Heart left ventricle (tissue), 13 donors: Measurements from ENCODE around the gene AHSA1.

Experiments
- CTCF ChIP-seq, 12 donors: fragments of 200-600 bp; sonication (generic) in 4 of 12; IDR thresholded peaks; one replicate each; pipeline versions ENCODE4 v1.5.0 to v1.8.0; 2018 to 2022; ENCODE audit warnings: antibody characterized with exemption in 12 of 12, mild to moderate bottlenecking in 5 of 12
- POLR2A ChIP-seq, 2 donors: fragments of 450-650 bp; IDR thresholded peaks; one replicate each; pipeline ENCODE4 v1.6.1; 2017; ENCODE audit warnings: antibody characterized with exemption in 2 of 2, mild to moderate bottlenecking in 2 of 2, moderate library complexity in 2 of 2
- donor health status: ischemic (EF 13 %, LVEDD 7.1; RV severe dilation, severe dysfunction).
- donor health status: DM: no; HTN: yes; CAD: no.
- donor health status: DM: no; HTN: no; CAD: no.
- donor health status: ischemic (EF 25% LVEDD 6.9; RV normal size, moderate dysfunction).
- donor health status: ischemic (EF 25% LVEDD 5.7; RV mildly dilated, moderate dysfunction).
- donor health status: ischemic (EF 35%, LVEDD 5.7; RV mildly dilated, moderate dysfunction).
- donor health status: nonischemic (EF 11% LVEDD 7.7; RV severe dilation, severe dysfunction).
- donor health status: DM: yes; HTN: yes; CAD: no.
- donor health status: PGD.
- donor health status: ischemic (EF 29% LVEDD 5.4; RV normal size, mild dysfunction).
- donor health status: nonischemic (EF 23%, LVEDD 6.1; RV moderate dilation, normal function).

- TF ChIP-seq CTCF (IDR thresholded peaks at IDR 0.05) (no peak), POLR2A (IDR thresholded peaks at IDR 0.05) (no peak)
Measured at GRCh38 chr14:77503138-77503537, 45.2 kb downstream of the AHSA1 start.
